Measurements from ENCODE around the gene RIPOR3.
"Not testable (repeated sequence)": the region's sequence is repeated elsewhere in the genome, so short reads cannot be mapped to it uniquely, and the experiment has no call there.

Gene RIPOR3

DNA sequence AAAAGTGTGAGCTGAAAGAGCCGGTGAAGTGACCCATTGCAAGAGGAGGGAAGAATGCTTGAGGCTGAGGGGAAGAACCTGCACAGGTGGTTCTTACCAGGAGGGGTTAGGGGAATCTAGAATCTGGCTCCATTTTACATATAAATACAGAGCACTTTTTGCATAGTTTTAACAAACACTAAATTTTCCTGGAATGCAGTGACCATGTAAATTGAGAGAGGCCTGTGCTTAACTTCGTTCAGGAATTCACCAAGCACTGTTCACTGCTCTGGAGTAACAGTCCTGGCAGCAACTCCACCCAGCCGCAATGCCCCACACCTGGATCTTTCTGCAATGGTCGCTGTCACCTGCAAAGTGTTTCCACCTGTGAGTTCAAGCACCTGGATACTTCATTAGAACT lies 13.2 kb upstream of the RIPOR3 start:
- DNase-seq (ENCODE audit: extremely low read depth in 1 of 2, low read depth in 1 of 2), result no peak

DNA sequence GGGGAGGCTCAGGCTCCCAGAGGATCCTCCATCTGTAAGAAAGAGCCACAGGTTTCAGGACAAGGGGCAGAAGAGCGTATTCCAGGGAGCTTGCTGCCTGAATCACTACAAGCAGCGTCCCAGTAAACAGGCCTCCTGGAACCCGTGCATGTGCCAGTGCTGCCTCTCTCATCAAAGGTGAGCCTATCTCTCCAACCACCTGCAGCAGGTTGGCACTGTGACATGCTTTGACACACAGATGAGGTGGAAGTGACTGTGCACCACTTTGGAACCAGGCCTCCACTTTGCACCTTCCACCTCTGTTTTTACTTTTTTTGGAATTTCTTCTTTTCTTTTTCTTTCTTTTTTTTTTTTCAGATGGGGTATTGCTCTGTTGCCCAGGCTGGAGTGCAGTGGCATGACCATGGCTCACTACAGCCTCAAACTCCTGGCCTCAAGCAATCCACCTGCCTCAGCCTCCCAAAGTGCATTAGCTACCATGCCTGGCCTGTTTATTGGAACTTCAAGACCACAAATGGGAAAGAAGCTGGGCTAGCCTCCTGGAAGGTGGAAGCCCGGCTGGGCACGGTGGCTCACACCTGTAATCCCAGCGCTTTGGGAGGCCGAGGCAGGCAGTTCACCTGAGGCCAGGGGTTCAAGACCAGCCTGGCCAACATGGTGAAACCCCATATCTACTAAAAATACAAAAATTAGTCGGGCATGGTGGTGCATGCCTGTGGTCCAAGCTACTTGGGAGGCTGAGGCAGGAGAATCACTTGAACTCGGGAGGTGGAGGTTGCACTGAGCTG lies 12.5 kb upstream of the RIPOR3 start:
- not testable (repeated sequence) for DNase-seq (ENCODE audit: extremely low read depth in 1 of 2, low read depth in 1 of 2)

DNA sequence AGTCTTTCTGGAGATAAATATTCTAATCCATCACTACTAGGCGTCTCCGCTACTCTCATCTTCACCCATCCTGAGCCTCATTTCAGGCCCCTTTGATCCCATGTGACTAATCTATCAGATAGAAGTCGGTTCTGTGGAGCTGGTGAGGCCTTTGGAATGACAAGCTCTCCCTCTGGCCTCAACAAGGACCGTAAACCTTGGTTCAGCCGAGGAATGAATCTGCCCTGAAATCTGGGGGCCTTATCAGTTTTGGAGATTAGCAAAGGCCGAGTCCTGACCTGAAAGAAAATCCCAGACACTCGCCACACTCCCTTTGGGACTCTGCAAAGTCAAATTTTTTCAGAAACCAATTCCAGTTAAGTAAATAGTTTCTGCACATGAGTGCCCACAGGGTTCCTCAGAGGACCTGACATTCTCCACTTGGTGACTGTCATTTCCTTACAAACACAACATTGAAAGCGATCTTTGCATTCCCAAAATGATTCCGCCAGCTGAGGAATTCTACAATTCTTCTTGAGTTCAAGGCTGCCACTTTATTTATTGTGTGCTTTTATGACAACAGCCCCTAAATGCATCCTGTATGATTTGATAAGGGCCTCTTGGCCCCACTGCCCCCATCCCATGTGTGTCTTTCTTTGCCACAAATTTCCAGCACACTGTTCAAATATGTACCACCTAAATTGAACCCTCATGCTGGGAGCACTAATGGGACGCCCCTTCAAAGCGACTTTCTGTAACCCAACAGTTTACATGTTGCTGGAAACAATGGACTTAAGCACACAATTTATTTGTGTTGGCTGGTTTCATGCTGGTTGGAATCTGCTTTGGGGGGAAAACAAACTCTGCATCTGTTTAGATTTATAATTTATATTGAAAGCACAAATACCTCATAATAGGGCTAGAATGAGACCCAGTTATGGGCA lies 10.0 kb upstream of the RIPOR3 start:
- no peak for DNase-seq (ENCODE audit: extremely low read depth in 1 of 2, low read depth in 1 of 2)

DNA sequence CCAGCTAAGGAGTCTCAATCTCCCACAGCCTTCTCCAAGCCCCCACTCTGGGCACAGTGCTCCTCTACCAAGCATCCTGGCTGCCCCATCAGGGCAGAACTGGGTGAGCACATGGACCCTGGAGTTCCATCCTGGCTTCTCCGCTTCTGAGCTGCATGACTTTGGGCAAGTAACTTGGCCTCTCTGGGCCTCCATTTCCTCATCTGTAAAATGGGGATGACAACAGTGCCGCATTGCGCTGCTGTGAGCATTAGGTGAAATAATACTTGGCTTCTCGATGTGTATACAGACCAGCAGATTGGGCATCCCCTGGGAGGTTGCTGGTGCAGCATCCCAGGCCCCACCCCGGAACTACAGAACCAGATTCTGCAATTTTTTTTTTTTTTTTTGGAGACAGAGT lies 8.3 kb upstream of the RIPOR3 start:
- no peak for DNase-seq (ENCODE audit: extremely low read depth in 1 of 2, low read depth in 1 of 2)

DNA sequence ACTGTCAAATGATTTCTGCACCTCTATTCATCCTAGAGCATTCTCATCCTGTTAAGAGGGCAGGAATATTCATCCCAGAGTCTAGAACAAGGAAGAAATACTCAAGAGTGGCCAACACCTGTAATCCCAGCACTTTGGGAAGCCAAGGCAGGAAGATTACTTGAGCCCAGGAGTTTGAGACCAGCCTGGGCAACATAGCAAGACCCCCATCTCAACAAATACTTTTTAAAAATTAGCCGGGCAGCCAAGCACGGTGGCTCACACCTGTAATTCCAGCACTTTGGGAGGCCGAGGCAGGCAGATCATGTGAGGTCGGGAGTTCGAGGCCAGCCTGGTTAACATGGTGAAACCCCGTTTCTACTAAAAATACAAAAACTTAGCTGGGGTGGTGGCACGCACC lies 6.9 kb upstream of the RIPOR3 start:
- not testable (repeated sequence) for DNase-seq (ENCODE audit: extremely low read depth in 1 of 2, low read depth in 1 of 2)

DNA sequence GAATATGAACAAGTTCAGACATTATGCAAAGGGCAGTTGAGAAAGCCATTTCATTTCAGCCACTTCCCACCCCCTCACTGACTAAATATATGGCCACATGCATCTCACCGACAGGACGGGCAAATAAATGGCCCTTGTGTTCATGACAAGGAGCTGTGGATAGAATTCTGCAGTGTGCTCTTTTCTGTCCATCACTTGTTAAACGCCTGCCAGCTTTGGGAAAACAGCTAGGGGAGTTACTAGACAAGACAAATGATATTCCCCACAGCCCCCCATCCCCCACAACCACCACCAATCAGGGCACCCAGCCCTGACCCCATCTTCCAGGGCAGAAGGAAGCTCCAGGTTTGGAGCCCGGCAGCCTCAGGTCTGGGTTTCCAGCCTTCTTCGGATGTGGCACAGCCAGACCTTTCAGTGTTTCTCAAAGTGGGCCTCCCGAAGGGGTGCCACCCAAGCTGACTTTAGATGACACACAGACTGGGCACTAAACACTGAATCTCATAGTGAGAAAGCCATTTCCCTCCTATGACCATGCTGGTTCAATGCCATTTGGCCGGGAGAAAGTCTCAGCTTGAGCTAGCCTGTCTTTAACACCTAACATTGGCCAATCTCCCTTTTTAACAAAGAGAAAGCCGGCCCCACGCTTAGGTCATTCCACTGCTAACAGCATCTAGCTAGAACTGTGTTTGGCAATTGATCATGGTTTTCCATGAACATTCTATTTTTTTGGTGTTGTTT lies 4.0 kb upstream of the RIPOR3 start:
- DNase-seq (ENCODE audit: extremely low read depth in 1 of 2, low read depth in 1 of 2), result no peak

DNA sequence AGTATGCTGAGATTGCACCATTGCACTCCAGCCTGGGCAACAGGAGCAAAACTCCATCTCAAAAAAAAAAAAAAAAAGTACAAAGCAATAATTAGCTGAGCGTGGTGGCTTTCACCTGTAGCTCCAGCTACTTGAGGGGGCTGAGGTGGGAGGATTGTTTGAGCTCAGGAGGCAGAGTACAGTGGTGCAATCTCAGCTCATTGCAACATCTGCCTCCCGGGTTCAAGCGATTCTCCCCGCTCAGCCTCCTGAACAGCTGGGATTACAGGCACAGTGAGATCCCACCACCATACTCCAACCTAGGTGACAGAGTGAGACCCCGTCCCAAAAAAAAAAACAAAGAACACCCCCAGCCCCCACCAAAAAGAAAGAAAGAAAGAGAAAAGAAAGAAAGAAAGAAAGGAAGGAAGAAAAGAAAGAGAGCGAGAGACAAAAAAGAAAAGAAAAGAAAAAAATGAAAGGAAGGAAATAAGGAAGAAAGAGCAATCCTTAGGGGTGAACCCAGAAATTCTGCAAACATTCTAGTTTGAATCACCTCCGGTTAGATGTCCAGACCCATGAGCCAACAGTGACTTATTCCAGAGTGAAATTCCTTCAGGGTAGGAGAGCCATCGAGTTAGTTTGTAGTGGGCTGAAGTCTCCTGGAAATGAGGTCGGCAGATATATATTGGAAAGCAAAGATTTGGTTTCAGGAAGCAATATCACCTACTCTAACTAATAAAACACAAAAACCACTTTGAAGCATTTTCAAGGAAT lies 3.2 kb upstream of the RIPOR3 start:
- no peak for DNase-seq (ENCODE audit: extremely low read depth in 1 of 2, low read depth in 1 of 2)

DNA sequence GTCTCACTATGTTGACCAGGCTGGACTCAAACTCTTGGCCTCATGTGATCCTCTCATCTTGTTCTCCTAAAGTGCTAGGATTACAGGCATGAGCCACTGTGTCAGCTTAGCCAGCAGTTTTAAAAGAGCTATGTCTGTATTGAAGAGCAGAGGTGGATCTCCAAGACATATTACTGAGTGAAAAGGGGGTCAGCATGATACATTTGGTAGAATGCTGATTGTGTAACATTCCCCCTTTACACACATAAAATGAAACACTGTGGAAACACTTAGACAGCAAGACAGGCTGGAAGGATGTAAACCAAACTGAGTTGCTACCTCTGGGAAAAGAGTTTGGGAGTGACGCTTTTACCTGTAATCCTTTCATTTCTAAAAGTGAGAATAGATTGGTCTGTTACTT lies 1.7 kb upstream of the RIPOR3 start:
- no peak for DNase-seq (ENCODE audit: extremely low read depth in 1 of 2, low read depth in 1 of 2)

DNA sequence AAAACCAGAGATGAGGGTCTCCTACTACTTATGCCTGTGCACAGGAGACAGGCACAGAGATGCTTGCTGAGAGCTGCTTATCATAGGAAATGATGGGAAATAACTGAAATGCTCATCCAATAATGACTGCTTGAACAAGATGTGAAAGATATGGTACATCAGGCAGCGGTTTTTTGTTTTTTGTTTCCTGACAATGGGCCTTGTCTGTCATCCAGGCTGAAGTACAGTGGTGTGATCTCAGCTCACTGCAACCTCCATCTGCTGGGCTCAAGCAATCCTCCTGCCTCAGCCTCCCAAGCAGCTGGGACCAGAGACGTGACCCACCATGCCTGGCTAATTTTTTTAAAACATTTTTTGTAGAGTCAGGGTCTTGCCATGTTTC lies 1.2 kb upstream of the RIPOR3 start:
- no peak for DNase-seq (ENCODE audit: extremely low read depth in 1 of 2, low read depth in 1 of 2)

DNA sequence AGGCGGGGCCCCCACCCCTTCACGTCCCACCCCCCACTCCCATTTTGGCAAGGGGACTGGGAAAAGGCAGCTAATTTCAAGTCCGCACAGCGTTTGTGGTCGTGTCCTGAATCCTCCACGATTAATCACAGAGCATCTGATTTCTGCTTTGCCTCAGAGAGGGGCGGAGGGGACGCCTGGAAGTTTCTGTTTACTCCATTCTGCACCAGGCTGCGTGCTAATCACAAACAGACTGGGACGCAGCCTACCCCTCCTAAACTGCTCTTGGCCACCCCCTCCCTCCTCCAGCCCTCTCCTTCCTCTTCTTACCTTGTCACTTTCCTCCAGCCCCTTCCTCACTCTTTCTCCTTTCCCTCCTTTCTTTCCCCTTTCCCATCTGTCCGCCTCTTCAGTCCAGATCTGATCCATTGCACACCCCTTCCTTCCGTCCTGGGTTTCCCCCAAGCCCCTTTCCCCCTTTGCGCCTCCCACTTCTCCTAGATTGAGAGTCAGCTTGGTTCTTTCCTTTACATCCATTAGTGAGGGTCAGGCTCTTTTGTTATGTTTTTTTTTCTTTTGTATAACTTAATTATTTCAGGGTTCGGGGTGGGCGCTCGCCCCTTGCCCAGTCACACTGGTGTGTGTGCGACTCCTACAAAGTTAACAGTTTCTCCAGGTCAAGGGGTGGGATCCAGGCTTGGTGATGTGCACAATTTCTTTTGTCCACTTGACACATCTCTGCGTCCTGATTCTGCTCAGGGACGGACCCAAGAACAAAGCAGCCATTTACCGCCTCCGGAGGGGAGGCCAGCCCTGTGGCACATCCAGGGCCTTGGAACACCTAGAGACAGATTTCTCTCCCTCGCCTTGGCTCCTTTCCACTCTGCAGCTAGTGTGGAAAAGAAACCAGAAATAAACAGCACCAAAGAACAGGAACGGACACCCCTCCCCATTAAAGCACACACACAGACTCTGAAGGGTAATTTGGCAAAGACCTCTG lies 520 bp upstream of the RIPOR3 start:
- DNase-seq (ENCODE audit: extremely low read depth in 1 of 2, low read depth in 1 of 2), result no peak

DNA sequence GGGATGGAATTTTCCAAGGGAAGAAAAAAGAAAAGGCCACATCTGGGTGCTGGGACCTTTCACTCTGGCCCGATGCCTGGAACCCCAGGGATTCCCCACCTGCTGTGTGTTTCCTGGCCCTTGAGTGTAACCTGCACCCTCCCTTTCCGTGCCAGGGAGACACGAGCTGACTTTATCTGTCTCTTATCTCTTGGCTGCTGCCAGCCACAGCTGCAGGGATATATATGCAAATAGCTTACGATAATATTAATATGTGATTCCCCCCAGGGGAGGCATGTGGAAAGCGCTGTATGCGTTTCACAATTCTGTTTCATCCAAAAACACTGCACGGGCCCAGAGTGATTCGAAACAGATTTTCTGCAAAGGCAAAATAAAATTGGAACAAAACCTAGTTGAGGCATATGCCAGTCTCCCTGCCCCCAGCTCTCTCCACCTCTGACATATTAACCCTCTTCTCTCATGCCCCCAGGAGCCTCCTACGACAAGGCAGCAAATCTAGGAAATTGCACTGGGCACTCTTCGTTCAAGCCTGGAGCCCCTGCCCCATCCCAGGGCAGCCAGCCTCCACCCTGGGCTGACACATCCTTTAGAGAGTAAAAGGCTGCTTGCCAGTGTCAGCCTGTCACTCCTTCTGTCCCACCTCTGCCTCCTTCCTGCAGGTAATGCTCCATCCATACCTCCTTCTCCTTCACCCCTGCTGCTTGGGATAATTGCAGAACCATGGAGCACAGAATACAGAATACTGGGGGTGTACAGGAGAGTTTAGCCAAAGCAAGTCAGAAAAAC lies 1.3 kb downstream of the RIPOR3 start:
- DNase-seq (ENCODE audit: extremely low read depth in 1 of 2, low read depth in 1 of 2), result no peak

DNA sequence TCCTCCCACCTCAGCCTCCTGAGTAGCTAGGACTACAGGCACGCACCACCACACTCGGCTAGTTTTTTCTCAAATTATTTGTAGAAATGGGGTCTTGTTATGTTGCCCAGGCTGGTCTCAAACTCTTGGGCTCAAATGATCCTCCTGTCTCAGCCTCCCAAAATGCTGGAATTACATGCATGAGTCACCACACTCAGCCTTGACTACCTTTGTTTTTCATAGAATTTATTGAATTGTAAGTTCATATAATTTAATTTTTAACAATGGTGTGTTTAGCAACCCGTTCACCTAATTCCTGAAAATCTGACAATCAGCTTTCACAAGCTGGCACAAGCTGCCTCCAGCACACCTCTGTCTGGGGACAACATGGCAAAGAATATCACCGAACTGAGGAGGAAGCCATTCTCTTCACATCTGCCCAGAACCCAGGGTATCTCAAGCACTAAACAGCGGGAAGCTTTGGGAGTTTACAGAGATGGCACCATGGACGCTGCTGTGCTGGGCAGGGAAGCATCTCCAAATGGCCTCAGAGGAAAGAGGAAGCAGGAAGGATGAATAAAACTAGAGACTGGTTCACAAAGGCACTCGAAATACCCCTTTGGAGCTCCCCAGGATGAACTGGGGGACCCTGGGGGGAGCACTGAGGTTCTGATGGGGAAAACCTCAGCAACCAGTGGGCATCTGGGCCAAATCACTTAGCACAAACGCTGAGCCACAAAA lies 2.9 kb downstream of the RIPOR3 start:
- DNase-seq (ENCODE audit: extremely low read depth in 1 of 2, low read depth in 1 of 2), result no peak

DNA sequence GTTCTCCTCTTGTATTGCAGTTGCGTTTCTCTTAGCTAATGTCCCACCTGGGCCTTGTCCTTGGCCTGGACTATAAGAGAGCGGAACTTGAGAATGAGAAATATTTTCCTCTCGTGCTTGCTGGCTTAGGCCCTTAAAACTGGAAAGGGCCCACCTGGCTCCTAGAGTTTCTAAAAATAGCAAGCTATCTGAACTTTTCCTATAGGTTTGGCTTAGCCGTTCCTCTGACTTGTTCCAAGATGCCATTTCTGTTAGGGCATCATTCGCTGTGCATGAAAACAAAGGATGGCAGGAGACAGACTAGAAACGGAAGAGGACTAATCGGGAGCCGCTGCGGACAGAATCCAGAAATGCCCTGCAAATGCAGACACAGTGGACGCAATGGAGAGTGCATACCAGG lies 4.5 kb downstream of the RIPOR3 start:
- DNase-seq (ENCODE audit: extremely low read depth in 1 of 2, low read depth in 1 of 2), result no peak

DNA sequence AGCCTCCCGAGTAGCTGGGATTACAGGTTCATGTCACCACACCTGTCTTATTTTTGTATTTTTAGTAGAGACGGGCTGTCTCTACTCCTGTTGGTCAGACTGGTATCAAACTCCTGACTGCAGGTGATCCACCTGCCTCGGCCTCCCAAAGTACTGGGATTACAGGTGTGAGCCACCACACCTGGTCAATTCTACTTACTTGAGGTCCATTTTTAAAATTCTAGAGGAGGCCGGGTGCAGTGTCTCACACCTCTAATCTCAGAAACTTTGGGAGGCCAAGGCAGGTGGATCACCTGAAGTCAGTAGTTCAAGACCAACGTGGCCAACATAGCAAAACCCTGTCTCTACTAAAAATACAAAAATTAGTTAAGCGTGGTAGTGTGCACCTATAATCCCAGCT lies 7.8 kb downstream of the RIPOR3 start:
- no peak for DNase-seq (ENCODE audit: extremely low read depth in 1 of 2, low read depth in 1 of 2)

DNA sequence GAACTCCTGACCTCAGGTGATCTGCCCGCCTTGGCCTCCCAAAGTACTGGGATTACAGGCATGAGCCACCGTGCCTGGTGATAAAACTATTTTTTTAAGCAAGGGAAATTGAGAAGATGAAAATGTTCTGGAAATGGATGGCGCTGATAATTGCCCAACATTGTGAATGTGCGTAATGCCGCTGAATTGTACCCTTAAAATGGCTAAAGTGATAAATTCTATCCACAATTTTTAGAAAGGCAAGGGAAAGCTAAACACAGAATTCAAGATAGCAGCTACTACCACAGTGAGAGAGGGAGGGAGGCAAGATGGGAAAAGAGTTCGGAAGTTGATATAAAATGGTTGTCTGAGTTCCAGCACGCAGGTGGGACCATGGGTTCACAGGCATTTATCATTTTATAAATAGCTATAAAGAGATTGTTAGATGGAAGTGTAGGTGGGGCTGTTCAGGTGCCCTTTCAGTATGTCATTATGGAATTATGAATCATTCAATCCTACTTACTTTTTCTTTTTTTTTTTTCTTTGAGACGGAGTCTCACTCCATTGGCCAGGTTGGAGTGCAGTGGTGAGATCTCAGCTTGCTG lies 8.3 kb downstream of the RIPOR3 start:
- no peak for DNase-seq (ENCODE audit: extremely low read depth in 1 of 2, low read depth in 1 of 2)

DNA sequence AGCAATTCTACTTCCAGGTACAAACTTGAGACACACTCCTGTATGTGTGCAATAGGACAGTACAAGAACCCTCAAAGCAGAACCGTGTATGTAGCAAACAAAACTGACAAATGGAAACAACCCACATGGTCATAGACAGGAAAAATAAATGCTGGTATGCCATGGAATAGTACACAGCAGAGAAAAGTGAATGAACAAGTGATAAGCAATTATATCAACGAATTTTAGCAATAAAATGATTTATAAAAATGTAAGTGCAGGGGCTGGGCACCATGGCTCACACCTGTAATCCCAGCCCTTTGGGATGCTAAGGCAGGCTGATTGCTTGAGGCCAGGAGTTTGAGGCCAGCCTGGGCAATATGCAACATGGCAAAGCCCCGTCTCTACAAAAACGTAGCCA lies 9.3 kb downstream of the RIPOR3 start:
- DNase-seq (ENCODE audit: extremely low read depth in 1 of 2, low read depth in 1 of 2), result no peak

DNA sequence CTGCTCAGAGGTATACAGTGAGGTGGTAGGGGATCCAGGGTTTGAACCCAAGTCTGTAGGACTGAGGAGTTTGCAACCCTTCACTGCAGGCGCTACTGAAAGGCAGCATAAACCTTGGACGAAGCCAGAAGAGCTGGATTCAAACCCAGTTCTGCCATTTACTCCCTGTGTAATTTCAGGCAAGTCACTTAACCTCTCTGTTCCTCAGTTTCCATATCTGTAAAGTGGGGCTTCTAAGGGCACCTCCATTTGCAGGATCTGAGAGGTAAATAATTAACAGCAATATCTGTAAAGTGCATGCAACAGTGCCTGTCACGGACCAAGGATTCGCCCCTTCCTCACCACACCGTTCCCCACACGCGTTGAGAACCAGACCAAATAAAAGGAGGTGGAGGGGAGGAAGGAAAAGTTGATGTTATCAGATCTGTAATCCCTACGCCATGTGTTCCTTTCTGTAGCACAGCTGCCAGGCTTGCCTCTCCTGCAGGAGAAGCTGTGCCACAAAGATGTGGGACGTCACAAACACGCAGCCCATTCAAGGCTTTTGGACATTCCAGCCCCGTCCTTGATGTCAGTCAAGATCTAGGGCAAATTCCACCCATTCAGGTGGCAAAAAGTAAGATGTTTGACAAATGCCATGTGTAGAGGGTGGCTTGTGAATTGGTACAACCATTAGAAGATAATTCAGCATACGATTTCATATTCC lies 9.8 kb downstream of the RIPOR3 start:
- no peak for DNase-seq (ENCODE audit: extremely low read depth in 1 of 2, low read depth in 1 of 2)

Measured in activated CD8-positive, alpha-beta memory T cell treated with anti-CD3 and anti-CD28 coated beads for 1 hour (primary cell).